Hepatocyte (in vitro differentiated cells): Measurements from ENCODE around the gene CHIT1. TPM values are rescaled to one million over a fixed set of nuclear protein-coding genes. Genes with fewer than 3 reads are reported as not detected.

Source experiments
- DNase-seq: peaks from one replicate; pipeline ENCODE4 v3.0.0-alpha.2; 2016; ENCODE audit warnings: low spot score
- H2AFZ ChIP-seq: fragments of 200-600 bp; sonication (generic); 2 replicates; pipeline ENCODE4 v1.6.0; 2016; ENCODE audit warnings: antibody characterized with exemption, mild to moderate bottlenecking
- H3K27ac ChIP-seq: fragments of 200-600 bp; sonication (generic); 2 replicates; pipeline ENCODE4 v1.5.1; 2016; ENCODE audit warnings: mild to moderate bottlenecking
- H3K27me3 ChIP-seq: fragments of 200-600 bp; sonication (generic); 2 replicates; pipeline ENCODE4 v1.6.1; 2016
- H3K36me3 ChIP-seq: fragments of 200-600 bp; sonication (generic); replicated peaks from 2 replicates; pipeline ENCODE4 v1.5.1; 2016; ENCODE audit warnings: low read depth; ENCODE audit not compliant: insufficient read depth
- H3K4me1 ChIP-seq: fragments of 200-600 bp; sonication (generic); 2 replicates; pipeline ENCODE4 v1.5.1; 2016; ENCODE audit warnings: mild to moderate bottlenecking, moderate library complexity; ENCODE audit not compliant: insufficient read depth
- H3K4me2 ChIP-seq: fragments of 200-600 bp; sonication (generic); 2 replicates; pipeline ENCODE4 v1.6.0; 2016
- H3K4me3 ChIP-seq: fragments of 200-600 bp; sonication (generic); 2 replicates; pipeline ENCODE4 v1.5.1; 2016; ENCODE audit warnings: mild to moderate bottlenecking
- H3K79me2 ChIP-seq: fragments of 200-600 bp; sonication (generic); 2 replicates; pipeline ENCODE4 v1.6.0; 2017; ENCODE audit warnings: mild to moderate bottlenecking
- H3K9me2 ChIP-seq: fragments of 200-600 bp; sonication (generic); replicated peaks from 2 replicates; pipeline ENCODE4 v1.6.0; 2017; ENCODE audit warnings: mild to moderate bottlenecking; ENCODE audit not compliant: insufficient read depth
- H3K9me3 ChIP-seq: fragments of 200-600 bp; sonication (generic); 2 replicates; pipeline ENCODE4 v1.5.1; 2016; ENCODE audit warnings: low read depth, mild to moderate bottlenecking
- H4K20me1 ChIP-seq: fragments of 200-600 bp; sonication (generic); 2 replicates; pipeline ENCODE4 v1.6.0; 2016; ENCODE audit warnings: mild to moderate bottlenecking; ENCODE audit not compliant: insufficient read depth, poor library complexity, severe bottlenecking
- EZH2 ChIP-seq: fragments of 200-600 bp; sonication (generic); IDR thresholded peaks from 2 replicates; pipeline ENCODE4 v1.6.1; 2016; ENCODE audit warnings: antibody characterized with exemption, mild to moderate bottlenecking, borderline replicate concordance
- EZH2phosphoT487 ChIP-seq: fragments of 200-600 bp; sonication (generic); IDR thresholded peaks from one replicate; pipeline ENCODE4 v1.6.1; 2018; ENCODE audit warnings: antibody characterized with exemption, mild to moderate bottlenecking, low read depth, moderate library complexity; ENCODE audit not compliant: unreplicated experiment, severe bottlenecking
- WGBS: methylation state at CpG from one replicate; pipeline ENCODE4 v1.1.6; 2016; ENCODE audit warnings: low lambda C conversion rate; ENCODE audit errors: missing lambda C conversion rate; 5-methylcytosine and 5-hydroxymethylcytosine counted together
- polyA plus RNA-seq: library from polyadenylated mRNA; unstranded; fragments of >200 nt; fragmentation: Nextera tagmentation; extraction: Ambion mirVana; gene quantifications from 2 replicates; pipeline ENCODE4 v1.2.1, GENCODE V29; 2016
- total RNA-seq: library from RNA; depleted of rRNA; stranded (reverse); fragments of >200 nt; gene quantifications from 2 replicates; pipeline ENCODE4 v1.2.3, GENCODE V29; 2014
- TF ChIP-seq, protein P1 (sequence below): fragments of 200-600 bp; sonication (generic); IDR thresholded peaks from 2 replicates; pipeline ENCODE4 v1.5.1; 2016; ENCODE audit warnings: antibody characterized with exemption, mild to moderate bottlenecking; ENCODE audit not compliant: poor library complexity

CHIT1 gene
- total and polyA plus RNA-seq, 2 experiments from 2014 or later = 0.93 to 1.1 TPM

DNA sequence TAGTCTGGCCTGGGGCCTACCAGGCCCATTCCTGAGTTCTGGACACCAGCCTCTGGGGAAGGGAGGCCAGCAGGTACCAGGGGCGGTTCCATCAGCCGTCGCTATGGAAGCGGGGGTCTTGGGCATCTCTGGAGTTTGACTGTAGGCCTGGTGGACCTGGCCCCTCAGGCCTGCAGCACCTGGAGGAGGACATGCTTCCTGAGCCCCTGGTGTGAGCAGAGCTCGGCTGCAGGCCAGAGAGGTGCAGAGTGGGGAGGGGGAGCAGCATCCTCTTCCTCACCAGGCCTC lies 61.6 kb downstream of the CHIT1 start:
- Histone ChIP-seq H3K9me2 (no peaks in the 10 kb centered on the region), H3K27ac (no peak overlapping the region), H3K4me3 (no peak overlapping the region), H3K79me2 (no peaks in the 10 kb centered on the region), H2AFZ (no peak overlapping the region), H3K4me2 (no peak overlapping the region), H3K27me3 (no peaks in the 10 kb centered on the region), H3K4me1 (no peaks in the 10 kb centered on the region), H3K36me3 (no peaks in the 10 kb centered on the region), H3K9me3 (no peaks in the 10 kb centered on the region), H4K20me1 (no peaks in the 10 kb centered on the region)
- no peak for DNase-seq
- TF ChIP-seq, protein P1, sequence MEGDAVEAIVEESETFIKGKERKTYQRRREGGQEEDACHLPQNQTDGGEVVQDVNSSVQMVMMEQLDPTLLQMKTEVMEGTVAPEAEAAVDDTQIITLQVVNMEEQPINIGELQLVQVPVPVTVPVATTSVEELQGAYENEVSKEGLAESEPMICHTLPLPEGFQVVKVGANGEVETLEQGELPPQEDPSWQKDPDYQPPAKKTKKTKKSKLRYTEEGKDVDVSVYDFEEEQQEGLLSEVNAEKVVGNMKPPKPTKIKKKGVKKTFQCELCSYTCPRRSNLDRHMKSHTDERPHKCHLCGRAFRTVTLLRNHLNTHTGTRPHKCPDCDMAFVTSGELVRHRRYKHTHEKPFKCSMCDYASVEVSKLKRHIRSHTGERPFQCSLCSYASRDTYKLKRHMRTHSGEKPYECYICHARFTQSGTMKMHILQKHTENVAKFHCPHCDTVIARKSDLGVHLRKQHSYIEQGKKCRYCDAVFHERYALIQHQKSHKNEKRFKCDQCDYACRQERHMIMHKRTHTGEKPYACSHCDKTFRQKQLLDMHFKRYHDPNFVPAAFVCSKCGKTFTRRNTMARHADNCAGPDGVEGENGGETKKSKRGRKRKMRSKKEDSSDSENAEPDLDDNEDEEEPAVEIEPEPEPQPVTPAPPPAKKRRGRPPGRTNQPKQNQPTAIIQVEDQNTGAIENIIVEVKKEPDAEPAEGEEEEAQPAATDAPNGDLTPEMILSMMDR = no peak
- TF ChIP-seq EZH2 = no peak
- TF ChIP-seq EZH2phosphoT487 = no peak
- WGBS = 96% methylated on average over 5 of the region's 5 CpGs

DNA sequence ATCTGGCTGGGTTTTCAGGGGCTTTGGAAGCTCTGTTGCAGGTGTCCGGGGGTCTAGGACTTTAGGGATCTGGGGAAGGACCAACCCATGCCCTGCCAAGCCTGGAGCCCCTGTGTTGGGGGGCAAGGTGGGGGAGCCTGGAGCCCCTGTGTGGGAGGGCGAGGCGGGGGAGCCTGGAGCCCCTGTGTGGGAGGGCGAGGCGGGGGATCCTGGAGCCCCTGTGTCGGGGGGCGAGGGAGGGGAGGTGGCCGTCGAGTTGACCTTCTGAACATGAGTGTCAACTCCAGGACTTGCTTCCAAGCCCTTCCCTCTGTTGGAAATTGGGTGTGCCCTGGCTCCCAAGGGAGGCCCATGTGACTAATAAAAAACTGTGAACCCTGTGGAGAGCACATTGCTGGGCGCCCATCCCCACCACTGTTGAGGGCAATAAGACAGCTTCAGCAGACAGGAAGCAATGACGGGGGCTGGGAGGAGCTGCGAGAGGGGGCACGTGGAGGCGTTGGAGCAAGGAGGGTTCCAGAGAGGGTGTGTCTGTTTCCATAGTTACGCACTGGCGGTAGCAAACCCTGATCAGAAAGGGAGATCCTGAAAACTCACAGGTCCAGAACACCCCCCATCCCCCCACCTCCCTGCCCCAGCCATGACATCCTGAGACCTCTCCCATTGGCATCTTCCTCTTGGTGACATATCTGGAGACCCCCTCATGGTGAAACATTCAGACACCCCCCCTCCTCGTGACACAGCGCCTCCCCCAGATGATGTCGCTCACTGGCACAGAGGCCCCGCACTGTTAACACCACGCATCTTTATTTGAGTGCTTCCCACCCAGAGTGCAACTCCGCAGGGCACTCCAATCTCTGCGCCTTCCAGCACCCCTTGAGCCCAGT lies 62.2 kb downstream of the CHIT1 start:
- H4K20me1 ChIP-seq = no peaks in the 10 kb centered on the region
- H3K4me2 ChIP-seq = no peak overlapping the region
- no peaks in the 10 kb centered on the region for H3K36me3 ChIP-seq
- H3K27ac ChIP-seq = no peak overlapping the region
- H3K9me2 ChIP-seq = no peaks in the 10 kb centered on the region
- H2AFZ ChIP-seq = no peak overlapping the region
- no peaks in the 10 kb centered on the region for H3K27me3 ChIP-seq
- TF ChIP-seq EZH2 = no peak
- no peak for TF ChIP-seq EZH2phosphoT487
- TF ChIP-seq, protein P1 = no peak
- no peaks in the 10 kb centered on the region for H3K79me2 ChIP-seq
- H3K9me3 ChIP-seq = no peaks in the 10 kb centered on the region
- H3K4me1 ChIP-seq = no peaks in the 10 kb centered on the region
- no peak for DNase-seq
- no peak overlapping the region for H3K4me3 ChIP-seq
- 90% methylated on average over 19 of the region's 23 CpGs for WGBS

DNA sequence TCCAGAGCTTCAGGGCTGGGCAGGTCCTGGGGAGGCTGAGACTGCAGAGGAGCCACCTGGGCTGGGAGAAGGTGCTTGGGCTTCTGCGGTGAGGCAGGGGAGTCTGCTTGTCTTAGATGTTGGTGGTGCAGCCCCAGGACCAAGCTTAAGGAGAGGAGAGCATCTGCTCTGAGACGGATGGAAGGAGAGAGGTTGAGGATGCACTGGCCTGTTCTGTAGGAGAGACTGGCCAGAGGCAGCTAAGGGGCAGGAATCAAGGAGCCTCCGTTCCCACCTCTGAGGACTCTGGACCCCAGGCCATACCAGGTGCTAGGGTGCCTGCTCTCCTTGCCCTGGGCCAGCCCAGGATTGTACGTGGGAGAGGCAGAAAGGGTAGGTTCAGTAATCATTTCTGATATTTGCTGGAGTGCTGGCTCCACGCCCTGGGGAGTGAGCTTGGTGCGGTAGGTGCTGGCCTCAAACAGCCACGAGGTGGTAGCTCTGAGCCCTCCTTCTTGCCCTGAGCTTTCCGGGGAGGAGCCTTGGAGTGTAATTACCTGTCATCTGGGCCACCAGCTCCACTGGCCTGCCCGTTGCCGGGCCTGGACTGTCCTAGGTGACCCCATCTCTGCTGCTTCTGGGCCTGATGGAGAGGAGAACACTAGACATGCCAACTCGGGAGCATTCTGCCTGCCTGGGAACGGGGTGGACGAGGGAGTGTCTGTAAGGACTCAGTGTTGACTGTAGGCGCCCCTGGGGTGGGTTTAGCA lies 63.1 kb downstream of the CHIT1 start:
- no peak for TF ChIP-seq EZH2phosphoT487
- TF ChIP-seq, protein P1 = peak; percentile 43
- H3K79me2 ChIP-seq = no peaks in the 10 kb centered on the region
- no peaks in the 10 kb centered on the region for H3K27me3 ChIP-seq
- H3K9me3 ChIP-seq = no peaks in the 10 kb centered on the region
- 71% methylated on average over 14 of the region's 14 CpGs for WGBS
- no peak overlapping the region for H3K27ac ChIP-seq
- no peak overlapping the region for H3K4me3 ChIP-seq
- no peaks in the 10 kb centered on the region for H3K36me3 ChIP-seq
- H3K4me1 ChIP-seq = no peaks in the 10 kb centered on the region
- no peak overlapping the region for H3K4me2 ChIP-seq
- DNase-seq = peak; percentile 67
- H3K9me2 ChIP-seq = no peaks in the 10 kb centered on the region
- no peaks in the 10 kb centered on the region for H4K20me1 ChIP-seq
- H2AFZ ChIP-seq = no peak overlapping the region

Other genes starting within 250 kb of the CHIT1 start
- 78.8 and 105 TPM in 2 replicates for gene TMEM183A, start 222.3 kb downstream of the CHIT1 start, total RNA-seq
- gene TMEM183A, start 222.3 kb downstream of the CHIT1 start, polyA plus RNA-seq = 61.0 and 65.2 TPM in 2 replicates
- 1.1 and 1.4 TPM in 2 replicates for gene PPFIA4, start 203.2 kb downstream of the CHIT1 start, total RNA-seq
- gene PPFIA4, start 203.2 kb downstream of the CHIT1 start, polyA plus RNA-seq = 1.7 and 5.2 TPM in 2 replicates
- not detected in 2 replicates for gene MYOG, start 143.7 kb downstream of the CHIT1 start, total RNA-seq
- gene MYOG, start 143.7 kb downstream of the CHIT1 start, polyA plus RNA-seq = not detected in 2 replicates
- gene ADORA1, start 101.9 kb downstream of the CHIT1 start, total RNA-seq = 2.3 and 2.4 TPM in 2 replicates
- 1.6 and 2.0 TPM in 2 replicates for gene ADORA1, start 101.9 kb downstream of the CHIT1 start, polyA plus RNA-seq
- gene MYBPH, start 53.8 kb downstream of the CHIT1 start, total RNA-seq = not detected in 2 replicates
- gene MYBPH, start 53.8 kb downstream of the CHIT1 start, polyA plus RNA-seq = 0.70 TPM in 1 of 2 replicates, not detected in the other
- gene CHI3L1, start 43.0 kb downstream of the CHIT1 start, total RNA-seq = 8.4 and 12.8 TPM in 2 replicates
- 21.8 and 25.3 TPM in 2 replicates for gene CHI3L1, start 43.0 kb downstream of the CHIT1 start, polyA plus RNA-seq
- gene BTG2, start 75.8 kb upstream of the CHIT1 start, total RNA-seq = 192 and 197 TPM in 2 replicates
- 253 and 274 TPM in 2 replicates for gene BTG2, start 75.8 kb upstream of the CHIT1 start, polyA plus RNA-seq
- 118 and 132 TPM in 2 replicates for gene FMOD, start 121.4 kb upstream of the CHIT1 start, total RNA-seq
- 125 and 161 TPM in 2 replicates for gene FMOD, start 121.4 kb upstream of the CHIT1 start, polyA plus RNA-seq
- 0.83 and 0.84 TPM in 2 replicates for gene PRELP, start 246.1 kb upstream of the CHIT1 start, total RNA-seq
- 8.7 and 10.8 TPM in 2 replicates for gene PRELP, start 246.1 kb upstream of the CHIT1 start, polyA plus RNA-seq